Stimulated activated CD4-positive, alpha-beta T cell treated with anti-CD3 and anti-CD28 coated beads, Interleukin-15, amount 100 ng/mL, for 48 hours (primary cell): ENCODE measurements around the gene CSF3.

ENCODE experiments used
- DNase-seq, 2 donors: peaks; one replicate each; pipeline ENCODE4 v3.0.0-alpha.2; 2020; ENCODE audit warnings: low read depth in 2 of 2

Gene CSF3

GRCh38 chr17:40062329-40063186 lies 47.3 kb downstream of the CSF3 start, which contains the start of gene THRA:
THRA (plus strand) TSS chr17:40062965; CDS start chr17:40074489, 11,524 bp downstream.
- DNase-seq = peak in 1 of 2 donors; percentile 55

- no peak for DNase-seq
Observed at GRCh38 chr17:40063187-40063771, 48.0 kb downstream of the CSF3 start.

GRCh38 chr17:40063901-40064531 lies 48.8 kb downstream of the CSF3 start:
- no peak for DNase-seq

GRCh38 chr17:40064971-40065768 lies 49.9 kb downstream of the CSF3 start:
- DNase-seq = no peak

- no peak for DNase-seq
Observed at GRCh38 chr17:40065769-40066510, 50.7 kb downstream of the CSF3 start.
